Keratinocyte (primary cell): ENCODE data around the gene TTBK1. TPM values are rescaled to one million over a fixed set of nuclear protein-coding genes. Genes with fewer than 3 reads are reported as not detected.

Experiments
- DNase-seq: peaks from one replicate; pipeline ENCODE4 v3.0.0-alpha.2; 2011; ENCODE audit warnings: low read depth, missing footprints, low spot score
- FAIRE-seq: peaks from 2 replicates; lab custom pipeline; 2011; peaks lifted over from hg19 to GRCh38; lab: Jason Lieb, UNC
- H2AFZ ChIP-seq: 2 replicates; pipeline ENCODE4 v1.6.0; 2012; ENCODE audit warnings: low read length, control low read depth, inconsistent platforms; ENCODE audit not compliant: control insufficient read depth
- H3K27ac ChIP-seq: 2 replicates; pipeline ENCODE4 v1.5.1; 2011; ENCODE audit warnings: low read length; ENCODE audit not compliant: control insufficient read depth, insufficient read depth
- H3K27me3 ChIP-seq: 3 replicates; pipeline ENCODE4 v1.6.0; 2011; ENCODE audit warnings: low read length; ENCODE audit not compliant: control insufficient read depth, insufficient read depth; ENCODE audit errors: extremely low read depth
- H3K36me3 ChIP-seq, 2 experiments: 2 replicates in 1 of 2; 3 replicates in 1 of 2; pipeline ENCODE4 v1.5.1; 2011; ENCODE audit warnings: low read length in 2 of 2, mild to moderate bottlenecking in 1 of 2; ENCODE audit not compliant: control insufficient read depth in 2 of 2, insufficient read depth in 2 of 2; ENCODE audit errors: extremely low read depth in 1 of 2
- H3K4me1 ChIP-seq: 3 replicates; pipeline ENCODE4 v1.5.1; 2011; ENCODE audit warnings: low read length; ENCODE audit not compliant: control insufficient read depth, insufficient read depth; ENCODE audit errors: extremely low read depth
- H3K4me2 ChIP-seq: 3 replicates; pipeline ENCODE4 v1.6.0; 2011; ENCODE audit warnings: low read depth, low read length; ENCODE audit not compliant: control insufficient read depth, insufficient read depth; ENCODE audit errors: extremely low read depth
- H3K4me3 ChIP-seq, 3 experiments: fragments of 200-600 bp in 1 of 3; sonication (generic) in 1 of 3; 2 replicates in 2 of 3; 3 replicates in 1 of 3; pipeline ENCODE4 v1.5.1; 2011 to 2016; ENCODE audit warnings: low read length in 3 of 3, mild to moderate bottlenecking in 3 of 3, control low read depth in 2 of 3, inconsistent platforms in 1 of 3, low read depth in 1 of 3, mixed read lengths in 1 of 3, mixed run types in 1 of 3, moderate library complexity in 1 of 3; ENCODE audit not compliant: control insufficient read depth in 2 of 3, insufficient read depth in 2 of 3; ENCODE audit errors: extremely low read depth in 1 of 3
- H3K79me2 ChIP-seq: 2 replicates; pipeline ENCODE4 v1.6.0; 2012; ENCODE audit warnings: low read length; ENCODE audit not compliant: control insufficient read depth, insufficient read depth
- H3K9ac ChIP-seq: 3 replicates; pipeline ENCODE4 v1.6.0; 2011; ENCODE audit warnings: low read length; ENCODE audit not compliant: control insufficient read depth, insufficient read depth; ENCODE audit errors: extremely low read depth
- H3K9me1 ChIP-seq: 3 replicates; pipeline ENCODE4 v1.6.0; 2011; ENCODE audit warnings: low read length; ENCODE audit not compliant: control insufficient read depth, insufficient read depth; ENCODE audit errors: extremely low read depth
- H3K9me3 ChIP-seq: 2 replicates; pipeline ENCODE4 v1.5.1; 2012; ENCODE audit warnings: low read depth, low read length; ENCODE audit not compliant: control insufficient read depth
- H4K20me1 ChIP-seq: 3 replicates; pipeline ENCODE4 v1.6.0; 2011; ENCODE audit warnings: low read length; ENCODE audit not compliant: control insufficient read depth, insufficient read depth; ENCODE audit errors: extremely low read depth
- EZH2 ChIP-seq: IDR thresholded peaks from one replicate; pipeline ENCODE4 v1.6.1; 2012; ENCODE audit warnings: inconsistent platforms, mild to moderate bottlenecking, low read length, moderate library complexity
- dilution Hi-C: fragments of 300-500 bp; cut with MboI; formaldehyde crosslinking; loops from one replicate; pipeline ENCODE4 v1.7.0; 2020; ENCODE audit warnings: low sequenced_read_pairs; ENCODE audit not compliant: extremely low pct_ligation_motif_present
- polyA plus RNA-seq, 5 experiments: library from polyadenylated mRNA; depleted of rRNA in 3 of 5; stranded (reverse) in 3 of 5; stranded (forward) in 1 of 5; unstranded in 1 of 5; fragments of >200 nt; gene quantifications; 1 replicate in 1 of 5; 2 replicates in 3 of 5; 3 replicates in 1 of 5; pipeline versions ENCODE4 v1.2.1 to v1.2.3, GENCODE V29; 2011 to 2012; ENCODE audit warnings: missing spikeins in 2 of 5, low read depth in 1 of 5, low replicate concordance in 1 of 5
- TF ChIP-seq, protein P1 (sequence below), 3 experiments: IDR thresholded peaks in 1 of 3; conservative IDR thresholded peaks in 1 of 3; optimal IDR thresholded peaks in 1 of 3; 2 replicates in 2 of 3; 3 replicates in 1 of 3; pipeline versions ENCODE3 to v1.5.1; 2011; ENCODE audit warnings: low read length in 3 of 3, mild to moderate bottlenecking in 3 of 3, moderate library complexity in 2 of 3, control low read depth in 1 of 3, inconsistent platforms in 1 of 3; ENCODE audit not compliant: insufficient read depth in 2 of 3; ENCODE audit errors: extremely low read depth in 1 of 3

TTBK1 gene
- polyA plus RNA-seq, 1 donor (not counting 4 experiments of a cell fraction or from before 2014, with no cell fraction given) = not detected

DNA sequence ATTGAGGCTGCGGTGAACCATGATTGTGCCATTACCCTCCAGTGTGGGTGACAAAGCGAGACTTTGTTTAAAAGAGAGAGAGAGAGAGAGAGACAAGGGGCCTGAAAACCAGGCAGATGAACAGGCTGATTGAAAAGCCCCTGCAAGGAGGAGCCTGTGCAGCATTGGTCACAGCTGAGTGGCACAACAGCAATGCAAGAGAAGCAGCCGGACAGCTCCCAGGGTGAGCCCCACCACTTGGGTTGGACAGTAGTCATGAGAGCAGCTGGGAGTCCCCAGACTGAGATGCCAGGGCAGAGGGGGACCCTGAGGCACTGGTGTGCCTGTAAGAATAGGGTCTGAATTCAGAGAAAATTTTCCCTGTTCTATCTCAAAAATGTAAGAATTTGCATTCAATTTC is 24.2 kb upstream of the TTBK1 start:
- TF ChIP-seq, protein P1, sequence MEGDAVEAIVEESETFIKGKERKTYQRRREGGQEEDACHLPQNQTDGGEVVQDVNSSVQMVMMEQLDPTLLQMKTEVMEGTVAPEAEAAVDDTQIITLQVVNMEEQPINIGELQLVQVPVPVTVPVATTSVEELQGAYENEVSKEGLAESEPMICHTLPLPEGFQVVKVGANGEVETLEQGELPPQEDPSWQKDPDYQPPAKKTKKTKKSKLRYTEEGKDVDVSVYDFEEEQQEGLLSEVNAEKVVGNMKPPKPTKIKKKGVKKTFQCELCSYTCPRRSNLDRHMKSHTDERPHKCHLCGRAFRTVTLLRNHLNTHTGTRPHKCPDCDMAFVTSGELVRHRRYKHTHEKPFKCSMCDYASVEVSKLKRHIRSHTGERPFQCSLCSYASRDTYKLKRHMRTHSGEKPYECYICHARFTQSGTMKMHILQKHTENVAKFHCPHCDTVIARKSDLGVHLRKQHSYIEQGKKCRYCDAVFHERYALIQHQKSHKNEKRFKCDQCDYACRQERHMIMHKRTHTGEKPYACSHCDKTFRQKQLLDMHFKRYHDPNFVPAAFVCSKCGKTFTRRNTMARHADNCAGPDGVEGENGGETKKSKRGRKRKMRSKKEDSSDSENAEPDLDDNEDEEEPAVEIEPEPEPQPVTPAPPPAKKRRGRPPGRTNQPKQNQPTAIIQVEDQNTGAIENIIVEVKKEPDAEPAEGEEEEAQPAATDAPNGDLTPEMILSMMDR (optimal IDR thresholded peaks at IDR 0.05 in 1 of 3, IDR thresholded peaks at IDR 0.05 in 1 of 3, conservative IDR thresholded peaks at IDR 0.05 in 1 of 3; ENCODE audit: extremely low read depth in 1 of 3, insufficient read depth in 2 of 3, low read length in 3 of 3) = no peak
- no peak for TF ChIP-seq EZH2
- H2AFZ ChIP-seq = no peak overlapping the region
- peaks cover 23 to 37% of the 10 kb centered on the region in 2 experiments for H3K36me3 ChIP-seq
- FAIRE-seq = no peak
- H3K9ac ChIP-seq = no peak overlapping the region
- peaks cover 9% of the 10 kb centered on the region for H3K4me1 ChIP-seq
- no peaks in the 10 kb centered on the region for H3K79me2 ChIP-seq
- no peak overlapping the region for H3K4me3 ChIP-seq
- H3K4me2 ChIP-seq = no peak overlapping the region
- DNase-seq = no peak
- no peaks in the 10 kb centered on the region for H3K9me1 ChIP-seq
- H4K20me1 ChIP-seq = no peaks in the 10 kb centered on the region
- H3K9me3 ChIP-seq = no peaks in the 10 kb centered on the region
- dilution Hi-C loops = no loop called here
- no peaks in the 10 kb centered on the region for H3K27me3 ChIP-seq
- H3K27ac ChIP-seq = no peak overlapping the region

DNA sequence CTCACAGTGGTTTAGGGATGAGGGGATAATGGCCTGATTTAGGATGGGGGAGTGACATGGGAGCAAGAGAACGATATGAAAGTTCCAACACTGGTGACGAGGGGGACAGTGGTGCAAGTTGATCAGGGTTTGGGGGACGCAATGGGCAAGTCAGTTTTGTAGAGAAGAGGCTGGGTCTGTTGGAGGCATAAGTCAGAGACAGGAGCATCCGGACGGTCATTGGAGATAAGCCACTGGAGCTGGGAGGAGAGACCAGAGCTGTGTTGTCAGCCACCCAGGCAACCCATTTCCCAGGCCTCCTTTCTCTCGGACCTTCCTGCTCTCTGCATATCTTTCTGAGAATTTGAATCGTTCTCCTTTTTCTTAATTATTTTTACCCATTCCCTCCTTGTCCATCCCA is 23.5 kb upstream of the TTBK1 start:
- no peak overlapping the region for H2AFZ ChIP-seq
- peaks cover 25 to 37% of the 10 kb centered on the region in 2 experiments for H3K36me3 ChIP-seq
- no peak for FAIRE-seq
- no peaks in the 10 kb centered on the region for H3K27me3 ChIP-seq
- H3K4me2 ChIP-seq = no peak overlapping the region
- DNase-seq = no peak
- H3K9me3 ChIP-seq = no peaks in the 10 kb centered on the region
- H4K20me1 ChIP-seq = no peaks in the 10 kb centered on the region
- H3K4me1 ChIP-seq = peaks cover 9% of the 10 kb centered on the region
- no peaks in the 10 kb centered on the region for H3K9me1 ChIP-seq
- no peaks in the 10 kb centered on the region for H3K79me2 ChIP-seq
- H3K9ac ChIP-seq = no peak overlapping the region
- TF ChIP-seq EZH2 = no peak
- H3K4me3 ChIP-seq = no peak overlapping the region
- no peak overlapping the region for H3K27ac ChIP-seq
- dilution Hi-C loops = no loop called here

DNA sequence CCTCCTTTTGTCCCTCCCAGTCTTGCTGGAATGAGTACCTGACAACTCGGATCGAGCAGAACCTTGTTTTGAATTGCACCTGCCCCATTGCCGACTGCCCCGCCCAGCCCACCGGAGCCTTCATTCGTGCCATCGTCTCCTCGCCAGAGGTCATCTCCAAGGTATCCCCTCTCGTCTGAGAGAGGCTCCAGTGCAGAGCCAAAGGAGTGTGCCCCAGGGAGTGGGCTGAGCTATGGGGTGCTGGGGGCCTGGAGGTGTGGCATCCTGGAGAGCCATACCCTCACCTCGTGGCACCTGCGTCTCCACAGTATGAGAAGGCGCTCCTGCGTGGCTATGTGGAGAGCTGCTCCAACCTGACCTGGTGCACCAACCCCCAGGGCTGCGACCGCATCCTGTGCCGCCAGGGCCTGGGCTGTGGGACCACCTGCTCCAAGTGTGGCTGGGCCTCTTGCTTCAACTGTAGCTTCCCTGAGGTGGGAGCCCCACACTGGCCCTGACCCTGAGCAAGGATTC is 22.8 kb upstream of the TTBK1 start:
- peaks cover 9% of the 10 kb centered on the region for H3K4me1 ChIP-seq
- no peaks in the 10 kb centered on the region for H3K9me3 ChIP-seq
- H3K36me3 ChIP-seq = peaks cover 23 to 32% of the 10 kb centered on the region in 2 experiments
- no peak for TF ChIP-seq EZH2
- TF ChIP-seq, protein P1 (optimal IDR thresholded peaks at IDR 0.05 in 1 of 3, IDR thresholded peaks at IDR 0.05 in 1 of 3, conservative IDR thresholded peaks at IDR 0.05 in 1 of 3; ENCODE audit: extremely low read depth in 1 of 3, insufficient read depth in 2 of 3, low read length in 3 of 3) = no peak
- H4K20me1 ChIP-seq = no peaks in the 10 kb centered on the region
- DNase-seq (no peak), FAIRE-seq (no peak)
- no peak overlapping the region for H2AFZ ChIP-seq
- H3K27ac ChIP-seq = no peak overlapping the region
- dilution Hi-C loops = no loop called here
- no peaks in the 10 kb centered on the region for H3K79me2 ChIP-seq
- no peaks in the 10 kb centered on the region for H3K27me3 ChIP-seq
- no peak overlapping the region for H3K4me2 ChIP-seq
- no peaks in the 10 kb centered on the region for H3K9me1 ChIP-seq
- no peak overlapping the region for H3K4me3 ChIP-seq
- H3K9ac ChIP-seq = no peak overlapping the region
